Right hindlimb (tissue), 1 donor: ENCODE data around the gene DPAGT1.
"Not testable (repeated sequence)": the region's sequence is repeated elsewhere in the genome, so short reads cannot be mapped to it uniquely, and the experiment has no call there.

Experiments
- DNase-seq: peaks from one replicate; pipeline ENCODE4 v3.0.0-alpha.2; 2018

The DPAGT1 gene

GRCh38 chr11:119093942-119094815, 7.5 kb downstream of the DPAGT1 start:
- DNase-seq, result peak; percentile 53

- DNase-seq, result no peak
Measured at GRCh38 chr11:119092880-119093842, 8.5 kb downstream of the DPAGT1 start.

- DNase-seq, result no peak
Measured at GRCh38 chr11:119091966-119092879, 9.4 kb downstream of the DPAGT1 start.

GRCh38 chr11:119091178-119091577, 10.5 kb downstream of the DPAGT1 start:
- DNase-seq, result no peak

- DNase-seq, result no peak
Measured at GRCh38 chr11:119089319-119089718, 12.3 kb downstream of the DPAGT1 start.

- no peak for DNase-seq
Measured at GRCh38 chr11:119088406-119088805, 13.2 kb downstream of the DPAGT1 start.

GRCh38 chr11:119087747-119088241, 13.9 kb downstream of the DPAGT1 start:
- no peak for DNase-seq

GRCh38 chr11:119087123-119087522, 14.5 kb downstream of the DPAGT1 start:
- no peak for DNase-seq

- DNase-seq, result no peak
Measured at GRCh38 chr11:119085437-119085847, 16.2 kb downstream of the DPAGT1 start.

GRCh38 chr11:119084663-119085436, 16.8 kb downstream of the DPAGT1 start, which contains the start of gene HMBS:
Gene HMBS (plus strand): TSS chr11:119084881. CDS start chr11:119085034, 153 bp downstream.
- DNase-seq, result peak; percentile 97

GRCh38 chr11:119081682-119082260, 19.9 kb downstream of the DPAGT1 start:
- DNase-seq, result no peak

- no peak for DNase-seq
Measured at GRCh38 chr11:119078675-119079420, 22.8 kb downstream of the DPAGT1 start.

- no peak for DNase-seq
Measured at GRCh38 chr11:119077839-119078238, 23.8 kb downstream of the DPAGT1 start.

- DNase-seq, result peak; percentile 98
Measured at GRCh38 chr11:119067371-119068222, 34.1 kb downstream of the DPAGT1 start, which contains the start of gene VPS11. Gene VPS11 (plus strand): TSS chr11:119067818. CDS start chr11:119067824, 6 bp downstream.

GRCh38 chr11:119065369-119065768, 36.3 kb downstream of the DPAGT1 start:
- DNase-seq, result no peak

GRCh38 chr11:119062779-119063178, 38.9 kb downstream of the DPAGT1 start:
- DNase-seq, result no peak

- DNase-seq, result no peak
Measured at GRCh38 chr11:119061256-119061655, 40.4 kb downstream of the DPAGT1 start.

GRCh38 chr11:119059128-119059527, 42.5 kb downstream of the DPAGT1 start:
- not testable (repeated sequence) for DNase-seq
